ENCODE measurements around the gene PCSK5.

- TF ChIP-seq SUZ12 (IDR thresholded peaks at IDR 0.05; ENCODE audit: extremely low read depth, insufficient read depth, insufficient read length) = no peak
- TF ChIP-seq YY1 (IDR thresholded peaks at IDR 0.05; ENCODE audit: insufficient read depth, insufficient read length) = no peak
These were observed 357.0 kb downstream of the PCSK5 start for GRCh38 chr9:76247426-76247825.
